HG02884 (cell line): ENCODE measurements around the gene NRL.

Experiments used
- ATAC-seq: cut with Tn5 transposase; IDR thresholded peaks from one replicate; pipeline ENCODE4 v1.9.1; 2021; ENCODE audit warnings: mild to moderate bottlenecking, moderate library complexity; ENCODE audit not compliant: unreplicated experiment

Gene NRL

GRCh38 chr14:24114532-24115421, at the start of gene NRL, which contains the start of gene DCAF11:
TSS of gene NRL (minus strand) at chr14:24114949. CDS start at chr14:24082848, 32,101 bp downstream.
TSS of gene DCAF11 (plus strand) at chr14:24114777. CDS start at chr14:24115595, 818 bp downstream.
- peak; percentile 80 for ATAC-seq

- no peak for ATAC-seq
These were observed 47.3 kb upstream of the NRL start for GRCh38 chr14:24162093-24162492.

GRCh38 chr14:24160850-24161804, 46.4 kb upstream of the NRL start, which contains the start of gene IRF9:
TSS of gene IRF9 (plus strand) at chr14:24161265. CDS start at chr14:24162145, 880 bp downstream.
- ATAC-seq: peak; percentile 77

- ATAC-seq: no peak
These were observed 45.7 kb upstream of the NRL start for GRCh38 chr14:24160499-24160849.

DNA sequence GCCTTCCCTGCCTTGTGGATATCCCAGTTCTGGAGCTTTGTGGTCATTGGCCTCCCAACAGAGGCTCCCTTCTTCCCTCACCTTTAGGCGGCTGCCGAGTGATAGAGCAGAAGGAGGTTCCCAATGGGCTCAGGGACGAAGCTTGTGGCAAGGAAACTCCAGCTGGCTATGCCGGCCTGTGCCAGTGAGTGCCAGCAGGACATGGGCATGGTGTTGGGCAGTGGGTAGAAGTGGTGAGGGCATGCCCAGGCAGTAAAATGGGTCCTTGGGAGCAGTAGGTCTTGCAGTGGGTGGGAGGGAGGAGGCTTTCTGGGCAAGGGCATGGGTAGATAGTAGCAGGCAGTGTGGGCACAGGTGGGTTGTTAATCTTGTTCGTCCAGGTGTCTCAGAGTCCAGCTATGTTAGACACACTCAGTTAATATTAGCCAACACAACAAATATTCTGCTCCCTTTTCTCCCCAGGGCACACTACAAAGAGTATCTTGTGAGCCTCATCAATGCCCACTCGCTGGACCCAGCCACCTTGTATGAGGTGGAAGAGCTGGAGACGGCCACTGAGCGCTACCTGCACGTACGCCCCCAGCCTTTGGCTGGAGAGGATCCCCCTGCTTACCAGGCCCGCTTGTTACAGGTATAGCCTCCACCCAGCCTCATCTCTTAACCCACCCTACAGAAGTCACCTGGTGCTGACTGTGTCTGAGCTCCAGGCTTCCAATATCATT, 45.2 kb upstream of the NRL start:
- no peak for ATAC-seq

DNA sequence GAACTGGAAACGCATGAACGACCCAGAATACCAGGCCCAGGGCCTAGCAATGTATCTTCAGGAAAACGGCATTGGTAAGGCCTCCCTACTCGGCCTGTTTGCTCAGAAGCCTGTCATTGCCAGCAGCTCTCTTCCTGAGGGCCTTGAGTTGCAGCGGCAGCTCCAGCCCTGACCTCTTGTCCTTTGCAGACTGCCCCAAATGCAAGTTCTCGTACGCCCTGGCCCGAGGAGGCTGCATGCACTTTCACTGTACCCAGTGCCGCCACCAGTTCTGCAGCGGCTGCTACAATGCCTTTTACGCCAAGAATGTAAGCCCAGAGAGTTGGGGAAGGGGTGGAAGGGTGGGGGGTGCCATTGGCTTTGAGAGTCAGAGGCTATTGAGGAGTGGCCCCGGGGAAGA, 42.6 kb upstream of the NRL start:
- ATAC-seq: no peak

- ATAC-seq: no peak
These were observed 42.1 kb upstream of the NRL start for GRCh38 chr14:24156840-24157239.

DNA sequence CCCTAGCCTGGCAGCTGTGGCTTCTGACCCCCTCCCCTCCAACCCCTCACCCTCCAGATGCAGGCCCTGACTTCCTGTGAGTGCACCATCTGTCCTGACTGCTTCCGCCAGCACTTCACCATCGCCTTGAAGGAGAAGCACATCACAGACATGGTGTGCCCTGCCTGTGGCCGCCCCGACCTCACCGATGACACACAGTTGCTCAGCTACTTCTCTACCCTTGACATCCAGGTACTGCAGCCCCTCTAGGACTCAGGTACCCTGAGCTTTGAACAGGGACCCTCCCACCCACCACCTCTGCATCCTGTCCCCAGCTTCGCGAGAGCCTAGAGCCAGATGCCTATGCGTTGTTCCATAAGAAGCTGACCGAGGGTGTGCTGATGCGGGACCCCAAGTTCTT, 40.4 kb upstream of the NRL start:
- no peak for ATAC-seq

- ATAC-seq: no peak
These were observed 36.8 kb upstream of the NRL start for GRCh38 chr14:24151404-24152080.

DNA sequence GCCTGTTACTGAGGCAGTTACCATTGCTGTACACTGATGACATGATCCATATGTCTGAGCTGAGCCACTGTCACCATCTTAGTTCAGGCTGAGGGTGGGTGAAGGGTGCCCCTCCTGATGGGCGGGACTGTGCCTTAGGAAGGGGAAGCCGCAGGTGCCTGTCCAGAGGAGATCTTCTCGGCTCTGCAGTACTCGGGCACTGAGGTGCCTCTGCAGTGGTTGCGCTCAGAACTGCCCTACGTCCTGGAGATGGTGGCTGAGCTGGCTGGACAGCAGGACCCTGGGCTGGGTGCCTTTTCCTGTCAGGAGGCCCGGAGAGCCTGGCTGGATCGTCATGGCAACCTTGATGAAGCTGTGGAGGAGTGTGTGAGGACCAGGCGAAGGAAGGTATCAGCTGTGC, 36.2 kb upstream of the NRL start:
- no peak for ATAC-seq

DNA sequence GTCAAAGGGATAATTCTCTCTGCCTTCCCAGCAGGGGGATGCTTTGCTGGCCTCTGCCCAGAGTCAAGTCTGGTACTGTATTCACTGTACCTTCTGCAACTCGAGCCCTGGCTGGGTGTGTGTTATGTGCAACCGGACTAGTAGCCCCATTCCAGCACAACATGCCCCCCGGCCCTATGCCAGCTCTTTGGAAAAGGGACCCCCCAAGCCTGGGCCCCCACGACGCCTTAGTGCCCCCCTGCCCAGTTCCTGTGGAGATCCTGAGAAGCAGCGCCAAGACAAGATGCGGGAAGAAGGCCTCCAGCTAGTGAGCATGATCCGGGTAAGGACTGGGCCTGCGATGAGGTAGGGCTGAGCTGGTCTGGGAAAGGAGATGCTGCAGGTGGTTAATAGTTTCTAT, 35.8 kb upstream of the NRL start:
- no peak for ATAC-seq

- ATAC-seq: no peak
These were observed 35.3 kb upstream of the NRL start for GRCh38 chr14:24150061-24150460.

GRCh38 chr14:24149302-24149969, 34.7 kb upstream of the NRL start:
- no peak for ATAC-seq

DNA sequence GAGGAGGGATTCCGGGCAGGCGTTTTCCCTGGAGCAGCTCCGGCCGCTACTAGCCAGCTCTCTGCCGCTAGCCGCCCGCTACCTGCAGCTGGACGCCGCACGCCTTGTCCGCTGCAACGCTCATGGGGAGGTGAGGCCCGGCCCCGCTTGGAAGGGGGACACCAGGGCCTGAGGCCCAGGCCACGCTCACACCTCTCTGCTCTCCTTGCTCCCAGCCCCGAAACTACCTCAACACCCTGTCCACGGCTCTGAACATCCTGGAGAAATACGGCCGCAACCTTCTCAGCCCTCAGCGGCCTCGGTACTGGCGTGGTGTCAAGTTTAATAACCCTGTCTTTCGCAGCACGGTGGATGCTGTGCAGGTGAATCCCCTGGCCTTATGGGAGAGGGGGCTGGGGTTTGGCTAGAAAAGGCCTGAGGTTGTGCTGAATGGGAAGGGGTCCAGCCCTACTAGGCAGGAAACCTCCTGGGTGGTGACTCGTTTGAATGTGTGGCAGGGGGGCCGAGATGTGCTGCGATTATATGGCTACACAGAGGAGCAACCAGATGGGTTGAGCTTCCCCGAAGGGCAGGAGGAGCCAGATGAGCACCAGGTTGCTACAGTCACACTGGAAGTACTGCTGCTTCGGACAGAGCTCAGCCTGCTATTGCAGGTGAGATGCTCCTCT, 33.1 kb upstream of the NRL start:
- no peak for ATAC-seq

DNA sequence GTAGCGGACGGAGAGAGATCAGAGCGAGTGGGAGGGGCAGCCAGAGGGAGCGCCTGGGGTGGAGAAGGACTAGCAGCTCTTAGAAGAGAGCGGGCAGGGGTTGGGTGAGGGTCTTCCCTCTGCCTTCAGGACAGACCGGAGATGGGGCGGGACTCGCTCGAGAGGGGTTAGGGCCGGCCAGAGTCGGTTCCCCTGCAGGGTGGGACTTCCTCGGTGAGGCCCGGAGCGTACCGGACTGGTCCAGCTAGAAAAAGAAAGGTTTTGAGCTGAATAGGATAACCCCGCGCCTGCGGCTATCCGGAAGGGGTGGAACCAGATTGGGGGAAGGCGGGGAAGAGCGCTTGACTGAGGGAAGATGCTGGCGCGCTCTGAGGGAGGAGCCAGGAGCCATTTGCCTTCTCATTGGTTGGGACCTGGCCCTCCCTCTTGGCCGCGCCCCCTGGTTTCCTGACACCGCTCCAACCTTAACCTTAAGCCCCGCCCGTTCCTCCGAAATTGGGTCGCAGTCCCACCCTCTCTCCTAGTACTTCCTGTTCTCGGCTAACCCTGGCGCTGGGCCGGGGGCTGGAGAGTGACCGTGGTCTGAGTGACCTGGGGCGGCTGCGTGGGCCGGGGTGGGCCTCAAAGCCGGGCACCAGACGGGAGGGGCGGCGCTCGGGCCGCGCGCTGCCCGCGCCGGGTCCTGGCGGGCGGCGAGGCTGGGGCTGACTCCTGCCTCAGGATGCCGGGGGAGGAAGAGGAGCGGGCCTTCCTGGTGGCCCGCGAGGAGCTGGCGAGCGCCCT, 32.4 kb upstream of the NRL start, which contains the start of gene RNF31:
RNF31 (plus strand) TSS at position 521 of the 783 bp plus-strand sequence; CDS start at position 722, 201 bp downstream.
- ATAC-seq: peak; percentile 78

DNA sequence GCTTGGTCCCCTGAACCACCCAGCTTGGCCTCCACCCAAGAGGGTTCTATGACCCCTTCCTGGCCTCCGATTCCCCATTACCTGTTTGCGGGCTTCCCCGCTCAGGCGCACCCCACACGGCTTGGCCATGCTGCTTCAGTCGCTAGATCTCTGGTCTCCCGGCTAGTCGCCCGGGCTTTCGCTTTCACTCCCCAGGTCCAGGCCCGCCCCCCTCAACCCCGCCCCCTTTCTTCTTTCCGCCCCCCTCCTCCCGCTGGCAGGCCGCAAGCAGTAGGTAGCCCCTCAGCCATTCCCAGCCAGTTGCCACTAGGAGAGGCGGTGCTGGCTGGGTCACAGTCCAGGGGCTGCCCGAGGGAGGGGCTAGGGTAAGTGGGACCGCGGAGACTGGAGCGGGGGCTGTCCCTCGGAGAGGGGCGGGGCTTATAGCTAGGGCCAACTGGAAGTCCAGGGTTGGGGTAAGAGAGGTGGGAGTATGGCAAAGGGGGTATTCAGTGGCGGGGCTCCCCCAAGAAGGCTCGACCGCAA, 31.8 kb upstream of the NRL start, which contains the start of gene PSME2:
PSME2 (minus strand) TSS at position 158 of the 525 bp plus-strand sequence; CDS start at position 129, 29 bp downstream.
- peak; percentile 49 for ATAC-seq

DNA sequence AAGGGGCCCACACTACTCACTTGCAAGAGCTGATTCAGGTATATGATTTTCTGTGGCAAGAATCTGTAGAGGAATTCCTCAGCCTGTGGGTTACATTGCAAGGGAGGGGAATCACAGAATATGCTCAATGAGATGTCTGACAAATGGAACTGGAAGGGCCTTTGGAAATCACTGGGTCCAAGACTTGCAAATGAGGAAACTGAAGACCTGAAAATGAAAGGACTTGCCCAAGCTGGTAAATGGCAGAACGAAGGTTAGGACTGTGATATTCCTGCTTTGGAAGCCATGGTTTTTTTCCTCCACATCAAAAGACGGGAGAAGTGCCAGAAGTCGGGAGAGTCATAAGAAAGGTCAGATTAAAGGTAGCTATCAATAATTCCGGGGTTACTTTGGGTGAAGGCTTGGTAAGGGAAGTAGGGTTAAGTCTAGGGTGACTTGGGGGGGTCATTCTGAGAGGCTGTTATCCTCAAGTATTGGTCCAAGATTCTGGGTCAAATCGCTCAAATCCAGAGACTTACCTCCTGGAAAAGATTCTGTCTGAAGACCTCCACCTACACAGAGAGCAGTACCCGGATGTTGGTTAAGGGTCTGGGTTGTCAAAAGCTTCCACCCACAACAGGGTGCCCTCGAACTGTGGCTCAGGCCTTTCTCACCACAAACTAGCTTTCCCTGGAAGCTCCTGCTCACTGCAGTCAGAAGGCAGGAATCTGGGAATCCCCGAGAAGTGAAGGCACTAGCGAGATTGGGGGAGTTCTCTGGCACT, 31.1 kb upstream of the NRL start:
- no peak for ATAC-seq
